HG03565 (cell line): ENCODE results near the gene CNTNAP4.

Experiments
- ATAC-seq: cut with Tn5 transposase; IDR thresholded peaks from one replicate; pipeline ENCODE4 v1.9.1; 2021; ENCODE audit warnings: mild to moderate bottlenecking, moderate library complexity; ENCODE audit not compliant: unreplicated experiment

The CNTNAP4 gene

GRCh38 chr16:76276745-76277438 is at the start of gene CNTNAP4:
TSS of gene CNTNAP4 (plus strand) at chr16:76277401. CDS start at chr16:76277663, 262 bp downstream.
- ATAC-seq = no peak

- ATAC-seq = no peak
Observed at GRCh38 chr16:76228546-76229146, 48.6 kb upstream of the CNTNAP4 start.

- ATAC-seq = no peak
Observed at GRCh38 chr16:76232704-76233103, 44.5 kb upstream of the CNTNAP4 start.

- ATAC-seq = no peak
Observed at GRCh38 chr16:76235025-76235424, 42.2 kb upstream of the CNTNAP4 start.

GRCh38 chr16:76235426-76235825 is 41.8 kb upstream of the CNTNAP4 start:
- no peak for ATAC-seq

- no peak for ATAC-seq
Observed at GRCh38 chr16:76237471-76237870, 39.7 kb upstream of the CNTNAP4 start.

- ATAC-seq = no peak
Observed at GRCh38 chr16:76241755-76242154, 35.4 kb upstream of the CNTNAP4 start.

GRCh38 chr16:76243620-76244019 is 33.6 kb upstream of the CNTNAP4 start:
- ATAC-seq = no peak

GRCh38 chr16:76246587-76246986 is 30.6 kb upstream of the CNTNAP4 start:
- no peak for ATAC-seq

- ATAC-seq = peak; percentile 92
Observed at GRCh38 chr16:76265434-76266045, 11.7 kb upstream of the CNTNAP4 start.

GRCh38 chr16:76268824-76269223 is 8.4 kb upstream of the CNTNAP4 start:
- ATAC-seq = no peak

- no peak for ATAC-seq
Observed at GRCh38 chr16:76277460-76278030, 344 bp downstream of the CNTNAP4 start.

GRCh38 chr16:76278086-76278485 is 885 bp downstream of the CNTNAP4 start:
- no peak for ATAC-seq

GRCh38 chr16:76278980-76279379 is 1.8 kb downstream of the CNTNAP4 start:
- peak; percentile 49 for ATAC-seq

GRCh38 chr16:76280421-76281215 is 3.4 kb downstream of the CNTNAP4 start:
- no peak for ATAC-seq

GRCh38 chr16:76287466-76287865 is 10.3 kb downstream of the CNTNAP4 start:
- no peak for ATAC-seq

- ATAC-seq = no peak
Observed at GRCh38 chr16:76292218-76292617, 15.0 kb downstream of the CNTNAP4 start.

- ATAC-seq = no peak
Observed at GRCh38 chr16:76293980-76294379, 16.8 kb downstream of the CNTNAP4 start.

GRCh38 chr16:76294396-76295214 is 17.4 kb downstream of the CNTNAP4 start:
- ATAC-seq = no peak

- no peak for ATAC-seq
Observed at GRCh38 chr16:76297941-76298340, 20.7 kb downstream of the CNTNAP4 start.
